Gastroesophageal sphincter (tissue), 3 donors: Measurements from ENCODE around the gene FAM76B.

Experiments used
- EP300 ChIP-seq: sonication (generic); formaldehyde crosslinking; IDR thresholded peaks from one replicate; pipeline ENCODE4 v1.6.1; 2017; ENCODE audit warnings: antibody characterized with exemption, mild to moderate bottlenecking
- POLR2A ChIP-seq, 2 donors: fragments of 450-650 bp; IDR thresholded peaks; one replicate each; pipeline ENCODE4 v1.6.1; 2017; ENCODE audit warnings: antibody characterized with exemption in 2 of 2, mild to moderate bottlenecking in 2 of 2, moderate library complexity in 1 of 2
- POLR2AphosphoS5 ChIP-seq: sonication (generic); formaldehyde crosslinking; IDR thresholded peaks from one replicate; pipeline ENCODE4 v1.6.1; 2017; ENCODE audit warnings: antibody characterized with exemption
- TF ChIP-seq, protein P1 (sequence below), 4 experiments: fragments of 200-600 bp in 2 of 4; fragments of 450-650 bp in 2 of 4; sonication (generic) in 1 of 4; IDR thresholded peaks; one replicate each; pipeline ENCODE4 v1.5.1; 2017 to 2019; ENCODE audit warnings: antibody characterized with exemption in 4 of 4, mild to moderate bottlenecking in 2 of 4, moderate library complexity in 2 of 4

DNA sequence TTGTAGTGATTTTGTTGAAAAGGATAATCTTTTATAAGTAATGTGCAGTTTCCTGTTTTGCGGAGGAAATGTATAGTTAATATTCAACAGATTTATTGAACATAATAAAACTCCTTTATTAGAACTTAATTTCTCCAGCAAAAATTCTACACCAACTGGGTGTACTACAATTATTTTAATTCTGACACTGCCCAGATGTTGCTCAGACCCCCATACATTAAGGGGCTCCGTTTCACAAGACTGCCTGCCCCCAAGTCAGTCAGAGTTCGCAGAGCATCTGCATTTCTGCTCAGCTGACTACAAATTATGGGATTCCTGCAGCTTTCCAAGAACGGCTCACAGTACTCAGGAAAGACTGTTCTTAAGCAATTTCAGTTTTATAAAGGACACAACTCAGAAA is 6.9 kb upstream of the FAM76B start:
- TF ChIP-seq, protein P1, sequence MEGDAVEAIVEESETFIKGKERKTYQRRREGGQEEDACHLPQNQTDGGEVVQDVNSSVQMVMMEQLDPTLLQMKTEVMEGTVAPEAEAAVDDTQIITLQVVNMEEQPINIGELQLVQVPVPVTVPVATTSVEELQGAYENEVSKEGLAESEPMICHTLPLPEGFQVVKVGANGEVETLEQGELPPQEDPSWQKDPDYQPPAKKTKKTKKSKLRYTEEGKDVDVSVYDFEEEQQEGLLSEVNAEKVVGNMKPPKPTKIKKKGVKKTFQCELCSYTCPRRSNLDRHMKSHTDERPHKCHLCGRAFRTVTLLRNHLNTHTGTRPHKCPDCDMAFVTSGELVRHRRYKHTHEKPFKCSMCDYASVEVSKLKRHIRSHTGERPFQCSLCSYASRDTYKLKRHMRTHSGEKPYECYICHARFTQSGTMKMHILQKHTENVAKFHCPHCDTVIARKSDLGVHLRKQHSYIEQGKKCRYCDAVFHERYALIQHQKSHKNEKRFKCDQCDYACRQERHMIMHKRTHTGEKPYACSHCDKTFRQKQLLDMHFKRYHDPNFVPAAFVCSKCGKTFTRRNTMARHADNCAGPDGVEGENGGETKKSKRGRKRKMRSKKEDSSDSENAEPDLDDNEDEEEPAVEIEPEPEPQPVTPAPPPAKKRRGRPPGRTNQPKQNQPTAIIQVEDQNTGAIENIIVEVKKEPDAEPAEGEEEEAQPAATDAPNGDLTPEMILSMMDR (IDR thresholded peaks at IDR 0.05): no peak
- TF ChIP-seq POLR2AphosphoS5: no peak
- TF ChIP-seq POLR2A (IDR thresholded peaks at IDR 0.05): no peak
- TF ChIP-seq EP300: no peak
